GM12878 (cell line): ENCODE measurements around the gene ERVFRD-1.

Source experiments
- ATF7 ChIP-seq: fragments of 450-650 bp; IDR thresholded peaks from 2 replicates; pipeline ENCODE4 v1.6.1; 2016; ENCODE audit warnings: low read depth, mild to moderate bottlenecking
- CTCF ChIP-seq, 3 experiments: IDR thresholded peaks in 2 of 3; conservative IDR thresholded peaks in 1 of 3; 2 replicates each; pipeline ENCODE4 v1.5.1; 2011; ENCODE audit warnings: low read depth in 3 of 3, low read length in 3 of 3, mild to moderate bottlenecking in 3 of 3, control low read depth in 2 of 3, moderate library complexity in 2 of 3, inconsistent platforms in 1 of 3, mixed read lengths in 1 of 3; ENCODE audit not compliant: control insufficient read depth in 2 of 3, insufficient read depth in 1 of 3; ENCODE audit errors: extremely low read depth in 1 of 3
- ETV6 ChIP-seq, 2 experiments: fragments of 450-650 bp in 1 of 2; IDR thresholded peaks in 1 of 2; conservative IDR thresholded peaks in 1 of 2; 2 replicates each; pipeline ENCODE4 v1.6.1; 2014; ENCODE audit warnings: antibody characterized with exemption in 1 of 2, borderline replicate concordance in 1 of 2, low read depth in 1 of 2, mild to moderate bottlenecking in 1 of 2, moderate library complexity in 1 of 2
- FOS ChIP-seq: IDR thresholded peaks from 3 replicates; pipeline ENCODE4 v1.6.1; 2011; ENCODE audit warnings: borderline replicate concordance; ENCODE audit not compliant: insufficient read length; ENCODE audit errors: extremely low read depth
- GABPA ChIP-seq: IDR thresholded peaks from 2 replicates; pipeline ENCODE4 v1.6.1; 2014; ENCODE audit warnings: antibody characterized with exemption, low read depth, mild to moderate bottlenecking, inconsistent platforms
- MTA3 ChIP-seq: IDR thresholded peaks from 2 replicates; pipeline ENCODE4 v1.6.1; 2012; ENCODE audit warnings: low read length, inconsistent platforms, borderline replicate concordance
- MYC ChIP-seq: IDR thresholded peaks from 2 replicates; pipeline ENCODE4 v1.6.1; 2011; ENCODE audit warnings: mild to moderate bottlenecking, low read length, moderate library complexity, inconsistent platforms; ENCODE audit not compliant: insufficient read depth, insufficient replicate concordance, insufficient read length, severe bottlenecking
- RAD21 ChIP-seq: IDR thresholded peaks from 2 replicates; pipeline ENCODE4 v1.6.1; 2011; ENCODE audit warnings: mild to moderate bottlenecking, low read depth, low read length, moderate library complexity; ENCODE audit not compliant: insufficient read depth
- SMC3 ChIP-seq: IDR thresholded peaks from 2 replicates; pipeline ENCODE4 v1.6.1; 2011; ENCODE audit warnings: low read length, improper control_type of control experiment, borderline replicate concordance
- SP1 ChIP-seq: IDR thresholded peaks from one replicate; pipeline ENCODE4 v1.6.1; 2011; ENCODE audit warnings: low read depth, low read length
- TCF12 ChIP-seq: IDR thresholded peaks from 2 replicates; pipeline ENCODE4 v1.6.1; 2011; ENCODE audit warnings: low read depth, mild to moderate bottlenecking, low read length
- USF2 ChIP-seq: IDR thresholded peaks from 2 replicates; pipeline ENCODE4 v1.6.1; 2011; ENCODE audit warnings: low read depth, low read length, improper control_type of control experiment, borderline replicate concordance

- TF ChIP-seq CTCF (IDR thresholded peaks at IDR 0.05 in 2 of 3, conservative IDR thresholded peaks at IDR 0.05 in 1 of 3; ENCODE audit: control insufficient read depth in 2 of 3, extremely low read depth in 1 of 3, insufficient read depth in 1 of 3, low read depth in 3 of 3, low read length in 3 of 3) (no peak), MTA3 (no peak), USF2 (no peak), RAD21 (no peak), FOS (no peak), SP1 (no peak), SMC3 (no peak), ATF7 (no peak), TCF12 (no peak), ETV6 (conservative IDR thresholded peaks at IDR 0.05 in 1 of 2, IDR thresholded peaks at IDR 0.05 in 1 of 2; ENCODE audit: borderline replicate concordance in 1 of 2, low read depth in 1 of 2) (no peak), MYC (no peak), GABPA (no peak)
Observed at GRCh38 chr6:11089695-11090094, 21.8 kb downstream of the ERVFRD-1 start.
